H1 (cell line): ENCODE results near the gene PPP2R2D. TPM values are rescaled to one million over a fixed set of nuclear protein-coding genes. Genes with fewer than 3 reads are reported as not detected.

Experiments used
- CBX8 ChIP-seq: fragments of 300-800, 300-1000 bp; sonication (generic); IDR thresholded peaks from 2 replicates; pipeline ENCODE4 v1.7.1; 2016; ENCODE audit warnings: low read depth, low read length, borderline replicate concordance
- CHD7 ChIP-seq: fragments of 300-600 bp; sonication (generic); IDR thresholded peaks from 2 replicates; pipeline ENCODE4 v1.7.1; 2012; ENCODE audit warnings: low read length, moderate library complexity, mild to moderate bottlenecking, inconsistent platforms; ENCODE audit not compliant: insufficient replicate concordance
- EZH2 ChIP-seq: fragments of 200-600 bp; sonication (generic); IDR thresholded peaks from 2 replicates; pipeline ENCODE4 v1.7.1; 2012; ENCODE audit warnings: low read depth, mild to moderate bottlenecking, moderate library complexity, low read length, inconsistent platforms; ENCODE audit not compliant: severe bottlenecking
- GTF2F1 ChIP-seq: IDR thresholded peaks from 2 replicates; pipeline ENCODE4 v1.6.1; 2012; ENCODE audit warnings: low read depth, low read length, improper control_type of control experiment, borderline replicate concordance
- HDAC2 ChIP-seq, 2 experiments: fragments of 300-600 bp in 1 of 2; sonication (generic) in 1 of 2; IDR thresholded peaks; 2 replicates each; pipeline ENCODE4 v1.6.1; 2011 to 2012; ENCODE audit warnings: low read depth in 2 of 2, low read length in 2 of 2, mild to moderate bottlenecking in 2 of 2, moderate library complexity in 2 of 2, borderline replicate concordance in 1 of 2, inconsistent platforms in 1 of 2
- KDM1A ChIP-seq: fragments of 200-600, 300-600 bp; sonication (generic); IDR thresholded peaks from 2 replicates; pipeline ENCODE4 v1.7.1; 2016; ENCODE audit warnings: mild to moderate bottlenecking, low read length, borderline replicate concordance
- POLR2A ChIP-seq, 2 experiments: IDR thresholded peaks; 1 replicate in 1 of 2; 2 replicates in 1 of 2; pipeline ENCODE4 v1.6.1; 2011; ENCODE audit warnings: low read depth in 2 of 2, low read length in 2 of 2, mild to moderate bottlenecking in 2 of 2; ENCODE audit errors: control extremely low read depth in 1 of 2
- POLR2AphosphoS5 ChIP-seq: IDR thresholded peaks from 2 replicates; pipeline ENCODE4 v1.6.1; 2011; ENCODE audit warnings: low read depth, low read length
- RBBP5 ChIP-seq: IDR thresholded peaks from 2 replicates; pipeline ENCODE4 v1.7.1; 2012; ENCODE audit warnings: low read depth, mild to moderate bottlenecking, inconsistent platforms, low read length, moderate library complexity, borderline replicate concordance
- SIN3A ChIP-seq, 2 experiments: IDR thresholded peaks in 1 of 2; conservative IDR thresholded peaks in 1 of 2; 2 replicates each; pipeline ENCODE4 v1.6.1; 2011 to 2012; ENCODE audit warnings: low read length in 2 of 2, improper control_type of control experiment in 1 of 2, low read depth in 1 of 2, mild to moderate bottlenecking in 1 of 2
- TCF12 ChIP-seq: IDR thresholded peaks from 2 replicates; pipeline ENCODE4 v1.6.1; 2011; ENCODE audit warnings: low read depth, mild to moderate bottlenecking, low read length
- ZNF274 ChIP-seq: IDR thresholded peaks from 2 replicates; pipeline ENCODE4 v1.7.0; 2012; ENCODE audit warnings: low read length, borderline replicate concordance; ENCODE audit errors: extremely low read depth
- polyA plus RNA-seq, 7 experiments: library from polyadenylated mRNA; depleted of rRNA in 3 of 7; stranded (reverse) in 5 of 7; unstranded in 2 of 7; fragments of >200 nt in 5 of 7; fragments of 200-250 nt in 2 of 7; gene quantifications; 1 replicate in 5 of 7; 2 replicates in 1 of 7; 4 replicates in 1 of 7; pipeline versions ENCODE4 v1.2.1 to v1.2.3, GENCODE V29; 2011 to 2013; ENCODE audit warnings: missing spikeins in 2 of 7, mixed read lengths in 2 of 7
- total RNA-seq: library from RNA; stranded (reverse); fragmentation: NEBNext Ultra II Directional; extraction: Animal tissue kit (Norgen Biotek cat#: 25700); gene quantifications from 2 replicates; pipeline ENCODE4 v1.2.1, GENCODE V29; 2021

The PPP2R2D gene
- total and polyA plus RNA-seq, 2 of the 8 experiments (the other 6 are each of a cell fraction or from before 2014, with no cell fraction given), result 25.4 to 32.8 TPM

GRCh38 chr10:131979821-131980270 is 79.0 kb downstream of the PPP2R2D start (continued):
- no peak for TF ChIP-seq CHD7
- TF ChIP-seq SIN3A (conservative IDR thresholded peaks at IDR 0.05 in 1 of 2, IDR thresholded peaks at IDR 0.05 in 1 of 2; ENCODE audit: low read depth in 1 of 2, low read length in 2 of 2), result no peak
- no peak for TF ChIP-seq HDAC2 (IDR thresholded peaks at IDR 0.05; ENCODE audit: borderline replicate concordance in 1 of 2, low read depth in 2 of 2, low read length in 2 of 2)
- TF ChIP-seq KDM1A, result no peak
- TF ChIP-seq GTF2F1, result no peak
- TF ChIP-seq RBBP5, result no peak
- TF ChIP-seq TCF12, result no peak
- TF ChIP-seq CBX8, result no peak
- TF ChIP-seq ZNF274, result no peak
- no peak for TF ChIP-seq POLR2AphosphoS5
- no peak for TF ChIP-seq POLR2A (IDR thresholded peaks at IDR 0.05; ENCODE audit: control extremely low read depth in 1 of 2, low read depth in 2 of 2, low read length in 2 of 2)
- TF ChIP-seq EZH2, result no peak
- TF ChIP-seq, all 59 proteins: peak for 0
